Vagina (tissue), 2 donors: ENCODE measurements around the gene ACADSB.

Source experiments
- CTCF ChIP-seq, 3 experiments: fragments of 450-650 bp in 2 of 3; fragments of 200-600 bp in 1 of 3; sonication (generic) in 1 of 3; IDR thresholded peaks; one replicate each; pipeline ENCODE4 v1.5.1; 2017 to 2019; ENCODE audit warnings: antibody characterized with exemption in 3 of 3, mild to moderate bottlenecking in 2 of 3, moderate library complexity in 2 of 3
- POLR2A ChIP-seq, 2 donors: fragments of 450-650 bp; IDR thresholded peaks; one replicate each; pipeline ENCODE4 v1.6.1; 2017; ENCODE audit warnings: antibody characterized with exemption in 2 of 2, mild to moderate bottlenecking in 2 of 2, moderate library complexity in 2 of 2
- POLR2AphosphoS5 ChIP-seq, 2 donors: sonication (generic); formaldehyde crosslinking; IDR thresholded peaks; one replicate each; pipeline ENCODE4 v1.9.0; 2017; ENCODE audit warnings: antibody characterized with exemption in 2 of 2, mild to moderate bottlenecking in 2 of 2, low read depth in 1 of 2; ENCODE audit not compliant: insufficient read depth in 1 of 2

- TF ChIP-seq CTCF (IDR thresholded peaks at IDR 0.05) (no peak), POLR2AphosphoS5 (IDR thresholded peaks at IDR 0.05; ENCODE audit: insufficient read depth in 1 of 2, low read depth in 1 of 2) (no peak), POLR2A (IDR thresholded peaks at IDR 0.05) (no peak)
Observed at GRCh38 chr10:123097039-123097438, 88.2 kb downstream of the ACADSB start.
